ES-I3 (cell line): Measurements from ENCODE around the gene ZNF687.
A peak's percentile ranks its signal among the peaks of the same experiment; 100 is the strongest.

Source experiments
- H3K36me3 ChIP-seq: 2 replicates; pipeline ENCODE4 v1.6.1; 2013; ENCODE audit warnings: mild to moderate bottlenecking, low read length, control low read depth, moderate library complexity; ENCODE audit not compliant: insufficient read depth
- H3K4me1 ChIP-seq: 2 replicates; pipeline ENCODE4 v1.6.1; 2013; ENCODE audit warnings: mild to moderate bottlenecking, control low read depth, low read length; ENCODE audit not compliant: insufficient read depth
- H3K9ac ChIP-seq: 2 replicates; pipeline ENCODE4 v1.6.1; 2013; ENCODE audit warnings: low read depth, mild to moderate bottlenecking, low read length, moderate library complexity
- H3K9me3 ChIP-seq: 2 replicates; pipeline ENCODE4 v1.6.1; 2013; ENCODE audit warnings: mild to moderate bottlenecking, low read length, moderate library complexity; ENCODE audit not compliant: control insufficient read depth, insufficient read depth

Gene ZNF687

GRCh38 chr1:151314137-151314875 lies 32.2 kb downstream of the ZNF687 start:
- H3K9me3 ChIP-seq, result no peaks in the 10 kb centered on the region
- H3K9ac ChIP-seq, result no peak overlapping the region
- H3K4me1 ChIP-seq, result peaks cover 30% of the 10 kb centered on the region
- H3K36me3 ChIP-seq, result peaks cover 2% of the 10 kb centered on the region; the same call in 1 of the 2 replicates

DNA sequence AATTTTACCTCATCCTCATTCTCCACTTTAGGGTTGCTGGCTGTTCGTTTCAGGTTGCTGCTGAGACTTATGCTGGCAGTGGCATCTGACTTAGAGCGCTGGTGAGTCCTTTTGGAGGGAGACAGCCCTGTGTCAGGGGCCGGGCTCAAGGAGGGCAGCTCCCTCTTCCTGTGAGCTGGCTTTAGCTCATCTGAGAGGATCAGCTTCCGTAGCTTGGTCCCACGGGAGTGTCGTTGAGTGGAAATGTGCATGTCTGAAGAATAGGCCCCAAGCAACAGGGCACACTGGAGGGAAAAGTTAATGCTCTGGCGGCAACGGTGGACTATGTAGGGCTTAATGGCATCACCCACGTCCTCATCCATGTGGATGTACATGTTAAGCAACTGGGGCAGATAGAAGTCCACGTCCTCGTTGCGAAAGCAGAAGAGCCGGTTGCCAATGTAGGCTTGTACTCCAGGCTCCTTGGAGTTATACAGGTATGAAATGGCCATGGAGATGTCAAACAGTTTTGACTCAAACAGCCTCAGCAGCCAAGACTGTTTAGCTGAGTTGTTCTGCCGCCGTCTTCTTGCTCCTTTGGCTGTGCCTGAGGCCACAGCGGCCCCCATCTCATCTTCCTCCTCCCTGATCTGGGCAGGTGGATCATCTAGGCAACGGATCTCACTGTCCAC lies 33.6 kb downstream of the ZNF687 start:
- Histone ChIP-seq H3K9ac (no peak overlapping the region), H3K9me3 (no peaks in the 10 kb centered on the region), H3K36me3 (peaks cover 2% of the 10 kb centered on the region; the same call in 1 of the 2 replicates), H3K4me1 (peaks cover 16% of the 10 kb centered on the region)

DNA sequence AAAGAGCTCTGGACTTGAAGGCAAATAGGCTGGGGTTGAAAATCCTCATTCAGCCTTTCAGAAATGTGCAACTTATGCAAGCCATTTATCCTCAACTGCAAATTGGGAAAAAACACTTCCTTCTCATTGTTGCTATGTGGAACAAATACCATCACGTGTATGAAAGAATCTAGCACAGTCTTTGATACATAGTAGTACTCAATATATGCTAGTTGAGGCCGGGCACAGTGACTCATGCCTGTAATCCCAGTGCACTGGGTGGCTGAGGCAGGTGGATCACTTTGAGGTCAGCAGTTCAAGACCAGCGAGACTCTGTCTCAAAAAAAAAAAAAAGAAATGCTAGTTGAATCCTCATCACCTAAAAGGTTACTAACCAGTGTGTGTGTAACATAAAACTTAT lies 36.9 kb downstream of the ZNF687 start:
- H3K9ac ChIP-seq, result no peak overlapping the region
- no peaks in the 10 kb centered on the region for H3K9me3 ChIP-seq
- no peaks in the 10 kb centered on the region for H3K4me1 ChIP-seq
- H3K36me3 ChIP-seq, result no peaks in the 10 kb centered on the region; the same call in 1 of the 2 replicates

- Histone ChIP-seq H3K36me3 (no peaks in the 10 kb centered on the region; the same call in none of the 2 replicates), H3K9me3 (no peaks in the 10 kb centered on the region), H3K4me1 (0 out of 2 replicates have a peak, but pooled peaks cover 6% of the 10 kb centered on the region), H3K9ac (no peak overlapping the region)
Observed at GRCh38 chr1:151324390-151324930, 42.4 kb downstream of the ZNF687 start.

GRCh38 chr1:151325231-151325630 lies 43.1 kb downstream of the ZNF687 start:
- Histone ChIP-seq H3K9ac (no peak overlapping the region), H3K9me3 (no peaks in the 10 kb centered on the region), H3K36me3 (no peaks in the 10 kb centered on the region; the same call in none of the 2 replicates), H3K4me1 (0 out of 2 replicates have a peak, but pooled peaks cover 6% of the 10 kb centered on the region)

- Histone ChIP-seq H3K9me3 (no peaks in the 10 kb centered on the region), H3K9ac (no peak overlapping the region), H3K36me3 (no peaks in the 10 kb centered on the region; the same call in none of the 2 replicates), H3K4me1 (0 out of 2 replicates have a peak, but pooled peaks cover 6% of the 10 kb centered on the region)
Observed at GRCh38 chr1:151325646-151326429, 43.7 kb downstream of the ZNF687 start.

DNA sequence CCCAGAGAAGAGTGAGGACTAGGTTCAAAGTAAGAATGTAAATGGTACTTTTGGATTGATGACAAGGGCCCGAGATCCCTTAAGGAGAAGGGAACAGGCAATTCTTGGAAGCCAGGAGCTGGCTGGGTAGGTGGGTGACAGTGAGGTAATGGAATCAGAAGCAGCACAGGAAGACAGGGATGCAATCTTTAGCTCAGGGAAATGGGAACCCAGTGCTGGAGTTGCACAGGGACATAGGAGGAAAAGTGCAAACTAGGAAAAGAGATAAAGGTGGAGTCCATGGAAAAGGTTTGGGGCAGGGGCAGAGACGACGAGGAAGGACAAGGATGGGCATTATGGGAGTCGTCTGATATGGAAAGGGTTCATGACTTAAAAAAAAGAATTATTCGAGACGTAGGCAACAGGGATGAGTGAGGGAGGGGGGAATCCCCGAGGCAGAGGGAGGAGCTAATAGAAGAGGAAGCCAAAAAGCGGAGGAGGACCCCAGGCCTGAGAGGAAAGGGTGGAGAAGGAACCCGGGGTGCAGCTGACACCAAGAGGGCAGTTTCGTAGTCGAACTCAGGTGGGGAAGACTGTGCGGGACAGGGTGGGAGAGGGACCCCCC lies 44.6 kb downstream of the ZNF687 start:
- no peaks in the 10 kb centered on the region for H3K9me3 ChIP-seq
- peak overlapping the region; percentile 90; the same call in 1 of the 2 replicates for H3K9ac ChIP-seq
- 0 out of 2 replicates have a peak, but pooled peaks cover 6% of the 10 kb centered on the region for H3K4me1 ChIP-seq
- H3K36me3 ChIP-seq, result no peaks in the 10 kb centered on the region; the same call in none of the 2 replicates

DNA sequence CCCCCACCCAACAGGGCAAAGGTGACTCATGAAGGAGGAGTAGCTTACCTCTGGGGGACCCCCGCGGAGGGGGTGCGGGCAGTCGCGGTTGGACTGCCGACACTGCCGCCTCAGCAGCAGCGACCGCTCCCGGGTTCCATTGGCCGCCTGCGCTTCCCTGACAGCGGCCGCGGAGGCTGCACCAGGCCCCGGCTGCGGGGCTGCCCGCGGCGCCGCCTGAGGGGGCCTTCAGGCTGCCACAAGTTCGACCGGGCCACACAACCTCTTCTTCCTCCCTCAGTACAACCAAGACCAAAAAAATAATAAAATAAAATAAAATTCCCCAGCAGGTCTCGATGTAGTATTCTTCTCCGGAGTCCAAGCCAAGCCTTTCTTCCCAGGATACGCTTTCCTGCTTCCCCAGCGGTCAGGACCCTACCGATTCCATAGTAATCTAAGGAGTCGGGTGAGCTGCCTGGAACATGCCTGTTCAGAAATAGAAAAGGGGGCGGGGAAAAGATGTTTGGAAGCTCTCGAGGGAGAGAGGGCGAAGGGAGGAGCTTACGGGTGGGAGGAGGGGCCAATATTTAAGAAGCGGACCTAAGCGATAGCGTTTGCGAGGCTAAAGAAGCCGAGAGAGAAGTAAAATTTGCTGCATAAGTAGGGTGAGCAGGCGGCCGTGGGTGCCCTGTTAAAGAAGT lies 45.3 kb downstream of the ZNF687 start, which contains the start of gene PI4KB:
Gene PI4KB (minus strand): TSS at position 194 of the 680 bp plus-strand sequence. CDS start 10,935 bp downstream, outside the sequence.
- Histone ChIP-seq H3K36me3 (no peaks in the 10 kb centered on the region; the same call in none of the 2 replicates), H3K4me1 (0 out of 2 replicates have a peak, but pooled peaks cover 6% of the 10 kb centered on the region), H3K9ac (peak within 1 kb of the TSS; percentile 90)

GRCh38 chr1:151327903-151328674 lies 46.0 kb downstream of the ZNF687 start:
- H3K36me3 ChIP-seq, result no peaks in the 10 kb centered on the region; the same call in 1 of the 2 replicates
- 0 out of 2 replicates have a peak, but pooled peaks cover 6% of the 10 kb centered on the region for H3K4me1 ChIP-seq
- peak overlapping the region; percentile 90 for H3K9ac ChIP-seq

More for the DNA sequence above, 45.3 kb downstream of the ZNF687 start, which contains the start of gene PI4KB:
- no peaks in the 10 kb centered on the region for H3K9me3 ChIP-seq

DNA sequence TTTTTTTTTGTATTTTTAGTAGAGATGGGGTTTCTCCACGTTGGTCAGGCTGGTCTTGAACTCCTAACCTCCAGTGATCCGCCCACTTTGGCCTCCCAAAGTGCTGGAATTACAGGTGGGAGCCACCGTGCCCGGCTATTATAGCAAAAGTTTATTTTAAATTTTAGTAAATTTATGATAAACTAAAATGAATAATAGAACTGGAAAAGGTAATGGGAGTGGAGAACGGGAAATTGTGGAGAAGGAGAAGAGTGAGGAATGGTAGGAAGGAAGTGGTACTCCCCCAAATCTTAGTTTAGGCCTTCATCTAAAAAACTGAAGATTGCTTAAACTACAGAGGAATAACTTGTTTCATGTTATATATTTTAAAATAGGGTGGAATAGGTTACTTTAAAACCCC lies 52.7 kb downstream of the ZNF687 start:
- no peaks in the 10 kb centered on the region for H3K9me3 ChIP-seq
- H3K36me3 ChIP-seq, result no peaks in the 10 kb centered on the region
- H3K4me1 ChIP-seq, result no peaks in the 10 kb centered on the region
- no peak overlapping the region for H3K9ac ChIP-seq

More at GRCh38 chr1:151327903-151328674, 46.0 kb downstream of the ZNF687 start:
- H3K9me3 ChIP-seq, result no peaks in the 10 kb centered on the region

DNA sequence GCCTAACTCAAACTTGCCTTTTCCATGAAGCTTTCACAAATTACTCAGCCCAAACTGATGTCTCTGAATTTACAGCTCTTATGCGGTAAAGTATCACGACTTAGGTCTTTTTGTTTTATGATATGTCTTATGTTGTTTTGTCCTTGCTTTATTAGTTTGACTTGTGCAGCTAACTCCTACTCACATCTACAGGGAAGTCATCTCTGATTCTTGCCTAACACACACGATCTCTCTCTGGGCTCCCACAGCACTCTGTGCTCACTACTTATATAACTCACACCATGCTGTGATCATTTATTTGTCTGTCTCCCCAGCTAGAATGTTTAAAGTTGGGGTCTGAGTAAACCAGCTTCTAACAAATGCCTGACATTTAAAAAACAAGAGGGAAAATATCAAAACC lies 54.5 kb downstream of the ZNF687 start:
- Histone ChIP-seq H3K36me3 (no peaks in the 10 kb centered on the region), H3K9me3 (no peaks in the 10 kb centered on the region), H3K9ac (no peak overlapping the region), H3K4me1 (no peaks in the 10 kb centered on the region)

GRCh38 chr1:151340870-151341754 lies 59.0 kb downstream of the ZNF687 start:
- H3K9ac ChIP-seq, result no peak overlapping the region

More at GRCh38 chr1:151340870-151341754, 59.0 kb downstream of the ZNF687 start:
- Histone ChIP-seq H3K36me3 (peaks cover 10% of the 10 kb centered on the region; the same call in 1 of the 2 replicates), H3K4me1 (no peaks in the 10 kb centered on the region), H3K9me3 (no peaks in the 10 kb centered on the region)
